NCI-H1694 (cell line): Measurements from ENCODE around the gene TFAP2C.
"Not testable (repeated sequence)": the region's sequence is repeated elsewhere in the genome, so short reads cannot be mapped to it uniquely, and the experiment has no call there.

Source experiments
- DNase-seq: peaks from one replicate; lab custom pipeline; 2025; lab: John Stamatoyannopoulos, UW

Gene TFAP2C

DNA sequence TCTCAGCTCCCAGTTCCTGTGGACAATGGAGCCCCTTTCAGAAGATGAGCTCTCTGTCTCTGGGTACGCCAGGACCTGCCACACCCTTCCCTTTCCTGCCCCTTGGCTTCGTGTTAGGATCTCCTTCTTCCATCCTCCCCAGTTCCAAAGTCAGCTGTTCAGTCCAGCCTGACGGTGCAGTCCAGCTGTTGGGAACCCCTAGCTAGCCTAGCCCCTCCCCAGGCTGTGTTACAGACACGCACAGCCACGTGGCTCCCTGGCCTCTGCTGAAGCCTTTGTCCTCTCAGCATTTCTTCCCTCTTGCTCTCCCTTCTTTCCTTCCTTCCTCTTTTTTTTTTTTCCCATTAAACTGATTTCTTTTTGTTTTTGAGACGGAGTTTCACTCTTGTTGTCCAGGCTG is 12.4 kb upstream of the TFAP2C start:
- no peak for DNase-seq

DNA sequence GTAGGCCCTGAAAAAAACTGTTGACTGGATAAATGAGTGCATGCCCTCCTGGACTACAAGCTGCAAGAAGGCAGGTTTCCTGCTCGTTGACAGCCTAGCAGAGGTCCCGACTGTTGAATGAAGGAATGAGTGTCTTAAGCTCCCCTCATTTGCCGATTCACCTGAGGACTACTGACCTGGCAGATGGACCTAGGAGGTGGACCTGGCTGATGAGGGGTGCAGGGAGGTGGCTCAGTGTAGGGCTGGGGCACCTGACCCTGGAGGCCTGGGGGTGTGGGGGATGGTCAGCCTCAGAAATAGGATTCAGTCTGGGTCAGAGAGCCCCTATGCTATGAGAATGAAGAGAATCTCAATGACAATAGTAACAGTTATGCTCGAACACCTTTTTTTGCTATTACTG is 11.6 kb upstream of the TFAP2C start:
- no peak for DNase-seq

DNA sequence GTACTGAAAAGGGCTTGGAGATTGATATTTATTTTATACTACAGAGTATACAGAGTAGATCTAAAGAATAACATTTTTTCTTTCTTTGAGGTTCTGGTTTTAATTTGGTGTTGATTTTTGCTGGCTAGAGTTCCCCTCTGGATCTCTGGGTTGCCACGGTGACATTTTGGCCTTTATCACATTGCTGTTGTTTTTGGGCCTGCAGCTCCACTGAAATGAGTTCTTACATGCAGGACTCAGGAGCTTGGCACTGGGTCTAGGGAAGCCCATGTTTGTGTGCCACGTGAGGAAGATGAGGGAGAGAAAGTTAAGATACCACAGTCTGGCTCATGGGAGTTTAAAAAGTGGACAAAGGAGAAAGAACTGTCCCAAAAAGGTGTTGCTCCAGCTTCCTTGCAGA is 7.4 kb upstream of the TFAP2C start:
- no peak for DNase-seq

DNA sequence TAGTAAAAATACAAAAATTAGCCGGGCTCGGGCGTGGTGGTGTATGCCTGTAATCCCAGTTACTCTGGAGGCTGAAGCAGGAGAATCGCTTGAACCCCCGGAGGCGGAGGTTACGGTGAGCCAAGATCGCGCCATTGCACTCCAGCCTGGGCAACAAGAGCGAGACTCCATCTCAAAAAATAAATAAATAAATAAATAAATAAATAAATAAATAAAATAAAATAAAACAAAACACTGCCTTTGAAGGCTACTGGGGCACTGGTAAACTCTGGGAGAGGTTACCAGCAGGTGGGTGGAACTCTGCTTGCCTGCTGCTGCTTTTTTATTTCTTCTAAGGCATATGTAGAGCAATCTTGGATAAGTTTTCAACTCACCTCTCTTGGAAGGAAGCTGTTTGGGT is 5.2 kb upstream of the TFAP2C start:
- not testable (repeated sequence) for DNase-seq

DNA sequence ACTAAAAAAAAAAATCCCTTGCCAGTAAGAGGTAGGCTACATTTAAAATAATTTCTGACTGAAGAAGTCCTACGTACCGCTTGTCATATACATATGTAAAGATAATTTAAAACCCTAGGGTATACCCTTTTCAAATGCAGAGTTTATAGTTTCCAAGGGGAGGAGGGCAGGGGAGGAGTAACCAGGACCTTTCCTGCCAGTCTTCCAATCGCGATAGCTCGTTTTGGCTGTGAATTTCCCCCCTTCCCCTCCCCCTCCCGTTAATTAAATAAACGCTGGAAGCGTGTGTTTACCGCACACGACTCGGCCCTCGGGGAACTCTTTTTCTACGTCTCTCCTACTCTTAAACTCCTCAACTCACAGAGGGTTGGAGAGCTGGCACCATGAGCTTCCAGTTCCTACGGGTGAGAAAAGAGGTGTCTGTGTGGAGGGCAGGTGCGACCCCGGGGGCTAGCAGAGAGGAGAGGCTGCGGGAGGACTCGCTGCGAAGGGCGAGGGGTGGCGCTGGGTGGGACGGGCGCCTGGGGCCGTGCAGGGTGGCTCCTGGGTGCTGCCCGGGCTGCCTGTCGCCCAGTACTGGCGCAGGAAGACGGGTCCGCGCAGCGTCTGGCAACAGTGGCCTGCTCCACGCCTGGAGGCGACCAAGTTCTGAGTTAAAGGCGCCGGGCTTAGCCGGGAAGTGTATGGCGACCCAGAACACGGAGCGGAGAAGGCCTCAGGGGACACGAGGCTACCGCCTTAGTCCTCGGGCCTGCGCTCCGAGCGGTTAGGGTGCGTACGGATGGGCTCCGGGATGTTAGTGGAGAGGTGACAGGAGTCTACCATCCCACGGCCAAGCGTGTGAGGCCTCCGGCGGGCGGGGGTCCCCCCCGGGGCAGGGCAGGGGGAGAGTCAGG is 4.1 kb upstream of the TFAP2C start:
- DNase-seq: no peak

DNA sequence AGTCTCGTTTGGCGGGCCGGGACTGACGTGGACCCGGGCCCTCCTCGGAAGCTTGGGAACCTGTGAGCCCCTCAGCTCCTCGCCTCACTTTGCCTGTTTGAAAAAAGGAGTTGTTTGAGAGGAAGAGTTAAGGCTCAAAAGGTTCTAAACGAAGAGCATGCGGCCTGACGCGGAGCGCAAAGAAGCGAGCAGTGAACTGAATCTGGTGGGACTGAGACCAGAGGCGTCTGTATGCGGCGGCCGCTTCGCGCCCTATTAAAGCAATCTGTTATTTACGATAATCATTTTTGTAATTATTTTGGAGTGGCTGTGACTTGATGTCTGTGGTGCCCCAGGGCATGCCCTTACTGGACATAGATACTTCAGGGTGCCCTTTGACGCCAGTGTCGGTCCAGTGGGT is 3.3 kb upstream of the TFAP2C start:
- DNase-seq: no peak

DNA sequence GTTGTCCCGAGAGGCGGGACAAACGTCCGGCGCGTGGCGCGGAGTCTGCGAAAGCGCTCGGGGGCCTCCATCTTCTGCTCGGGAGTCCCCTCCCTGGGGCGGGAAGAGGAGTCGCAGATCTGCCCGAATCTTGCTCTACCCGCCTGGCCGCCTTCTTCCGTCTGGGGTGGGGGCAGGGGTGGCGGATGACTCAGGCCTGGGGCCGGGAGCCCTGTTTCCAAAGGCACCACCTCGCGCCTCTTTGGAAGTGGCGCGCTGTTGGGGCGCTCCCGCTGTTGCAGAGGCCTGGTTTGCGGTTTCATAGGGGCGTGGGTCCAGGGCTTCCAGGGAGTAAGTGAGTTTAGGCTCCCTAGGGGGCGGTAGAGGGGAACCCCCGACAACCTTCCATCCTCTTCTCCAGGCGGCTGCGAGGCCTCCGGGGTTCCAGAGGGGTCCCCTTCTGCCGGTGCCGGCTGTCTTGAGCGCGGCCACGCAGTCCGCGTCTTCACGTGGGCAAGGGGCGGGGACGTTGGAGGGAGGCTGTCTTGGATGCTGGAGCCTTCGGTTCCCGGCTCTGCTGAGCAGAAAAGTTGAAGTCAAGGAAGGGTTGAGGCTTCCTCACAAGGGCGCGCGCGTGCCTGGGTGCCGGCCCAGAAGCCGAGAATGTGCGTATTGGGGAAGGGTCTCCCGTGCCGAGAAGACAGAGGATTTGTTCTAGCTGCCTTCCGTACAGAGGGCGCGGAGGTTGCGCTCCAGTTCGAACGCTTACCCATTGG is 2.6 kb upstream of the TFAP2C start:
- DNase-seq: no peak

DNA sequence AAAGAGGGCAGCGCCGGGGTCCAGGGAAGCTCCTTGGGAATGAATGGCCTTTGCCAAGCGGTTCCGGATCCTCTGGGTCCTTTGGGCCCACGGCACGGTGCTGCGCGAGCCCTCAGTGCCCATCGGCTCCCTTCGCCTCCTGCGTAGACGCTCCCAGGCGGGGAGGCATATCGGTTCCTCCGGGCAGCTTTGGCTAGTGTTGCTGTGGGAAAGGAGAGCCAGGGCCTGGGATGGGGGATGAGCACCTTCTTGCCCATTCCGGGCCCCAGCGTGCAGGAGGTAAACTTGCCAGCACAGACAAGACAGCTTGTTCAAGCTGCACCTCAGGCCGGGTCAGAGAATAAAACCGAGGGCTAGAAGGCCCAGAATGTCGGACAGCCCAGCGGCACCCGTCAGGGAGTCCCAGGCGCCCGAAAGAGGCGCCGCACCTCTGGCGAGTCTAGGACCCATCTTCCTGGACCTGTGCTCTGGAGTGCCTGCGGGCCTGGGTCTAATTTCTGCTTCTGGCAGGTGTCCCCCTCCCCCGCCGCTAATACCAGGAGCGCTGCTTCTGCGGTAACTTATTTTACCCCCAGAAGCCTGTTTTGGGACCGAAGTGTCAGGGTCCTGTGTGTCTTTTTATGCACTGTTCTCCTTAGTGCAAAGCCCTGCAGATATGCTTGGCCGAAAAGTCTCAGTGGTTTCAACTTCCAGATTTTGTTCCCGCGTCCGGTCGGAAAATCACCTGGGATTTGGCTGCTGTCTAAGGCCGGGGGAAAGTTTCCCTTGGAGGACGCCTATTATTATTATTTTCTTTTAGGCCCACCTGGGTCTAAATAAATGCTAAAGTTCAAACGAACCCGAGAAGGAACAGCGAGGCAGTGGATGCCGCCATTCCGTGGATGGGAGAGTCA is 1.7 kb upstream of the TFAP2C start:
- DNase-seq: no peak

DNA sequence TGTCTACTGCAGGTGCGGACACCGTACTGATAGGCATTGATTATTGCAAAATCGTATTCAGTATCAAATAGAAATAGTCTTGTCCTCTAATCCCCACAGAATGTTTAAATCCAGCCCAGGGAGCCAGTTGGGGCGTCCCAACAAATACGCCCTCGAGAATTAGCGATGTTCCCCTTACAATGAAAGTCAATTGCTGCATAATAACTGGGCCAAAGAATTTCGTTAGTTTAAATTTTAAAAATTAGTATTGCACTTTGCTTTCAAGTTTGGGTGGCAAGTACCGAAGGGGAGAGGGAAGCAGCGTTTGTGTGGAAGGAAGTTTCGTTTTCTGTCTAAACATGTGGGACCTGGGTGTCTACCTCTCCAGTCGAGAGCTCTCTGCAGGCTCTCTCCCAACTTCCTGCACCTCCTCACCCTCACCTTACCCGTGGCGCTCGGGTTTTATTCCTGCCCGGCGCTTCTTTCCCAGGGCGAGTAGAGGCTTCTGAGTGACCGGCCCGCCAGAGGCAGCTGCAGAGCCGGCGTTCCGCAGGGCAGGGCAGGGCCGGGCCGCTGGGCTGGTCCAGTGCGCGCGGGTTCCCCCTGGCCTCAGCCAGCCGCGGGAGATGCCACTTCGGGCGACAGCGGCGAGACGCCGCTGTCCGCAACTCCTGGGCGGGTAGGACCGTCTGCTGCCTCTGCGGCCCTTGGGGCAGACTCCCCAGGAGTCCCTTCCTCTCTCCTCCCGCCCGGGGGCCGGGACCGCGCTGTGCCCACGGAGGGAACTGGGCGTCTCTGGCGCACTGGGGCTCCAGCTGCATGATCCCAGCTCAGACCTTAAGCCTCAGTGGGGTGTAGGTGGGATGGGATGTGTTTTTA is 862 bp upstream of the TFAP2C start:
- DNase-seq: no peak

DNA sequence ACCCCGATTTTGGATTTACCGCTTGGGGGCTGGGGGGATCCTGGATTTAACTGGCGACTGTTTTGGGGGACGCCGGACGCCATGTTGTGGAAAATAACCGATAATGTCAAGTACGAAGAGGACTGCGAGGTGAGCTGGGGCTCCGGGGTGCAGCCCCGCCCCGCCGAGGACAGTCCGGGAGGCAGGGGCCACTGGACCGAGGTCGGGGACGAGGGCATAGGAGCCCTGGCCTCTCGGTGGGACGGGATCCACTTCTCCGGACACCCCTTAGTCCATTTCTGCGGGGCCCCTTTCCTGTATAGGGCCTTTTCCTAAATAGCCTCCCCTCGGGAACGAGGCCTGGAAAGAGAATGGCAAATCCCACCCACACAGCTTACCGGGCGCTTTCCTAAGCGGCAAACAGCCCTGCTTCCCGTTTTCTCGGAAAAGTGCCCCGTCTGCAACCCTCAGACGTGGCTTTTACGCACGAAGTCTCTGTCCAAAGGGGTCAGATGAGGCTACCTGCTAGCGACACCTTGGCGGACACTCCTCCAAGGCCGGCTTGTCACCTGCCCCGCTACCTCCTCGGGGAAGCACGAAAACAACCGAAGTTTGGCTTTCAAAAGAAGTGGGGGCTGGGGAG is 469 bp downstream of the TFAP2C start:
- no peak for DNase-seq

DNA sequence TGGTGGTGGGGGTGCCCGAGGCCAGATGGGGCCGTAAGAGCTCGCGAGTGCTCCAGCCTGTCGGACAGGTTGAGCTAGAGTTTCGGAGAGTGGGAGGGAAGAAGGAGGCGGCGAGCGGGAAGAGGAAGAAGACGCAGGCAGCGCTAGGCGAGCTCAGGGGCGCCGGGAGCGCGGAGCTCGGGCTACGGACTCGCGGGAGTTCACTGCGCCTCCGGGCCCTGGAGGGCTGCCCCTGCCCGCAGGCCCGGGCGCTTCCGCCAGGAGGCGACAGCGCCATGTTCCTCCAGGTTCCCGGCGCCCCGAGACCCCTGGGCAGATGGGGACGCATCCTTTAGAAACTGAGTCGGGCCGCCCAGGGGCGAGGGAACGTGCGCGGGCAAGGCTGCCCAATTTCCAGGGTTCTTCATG is 984 bp downstream of the TFAP2C start:
- no peak for DNase-seq

DNA sequence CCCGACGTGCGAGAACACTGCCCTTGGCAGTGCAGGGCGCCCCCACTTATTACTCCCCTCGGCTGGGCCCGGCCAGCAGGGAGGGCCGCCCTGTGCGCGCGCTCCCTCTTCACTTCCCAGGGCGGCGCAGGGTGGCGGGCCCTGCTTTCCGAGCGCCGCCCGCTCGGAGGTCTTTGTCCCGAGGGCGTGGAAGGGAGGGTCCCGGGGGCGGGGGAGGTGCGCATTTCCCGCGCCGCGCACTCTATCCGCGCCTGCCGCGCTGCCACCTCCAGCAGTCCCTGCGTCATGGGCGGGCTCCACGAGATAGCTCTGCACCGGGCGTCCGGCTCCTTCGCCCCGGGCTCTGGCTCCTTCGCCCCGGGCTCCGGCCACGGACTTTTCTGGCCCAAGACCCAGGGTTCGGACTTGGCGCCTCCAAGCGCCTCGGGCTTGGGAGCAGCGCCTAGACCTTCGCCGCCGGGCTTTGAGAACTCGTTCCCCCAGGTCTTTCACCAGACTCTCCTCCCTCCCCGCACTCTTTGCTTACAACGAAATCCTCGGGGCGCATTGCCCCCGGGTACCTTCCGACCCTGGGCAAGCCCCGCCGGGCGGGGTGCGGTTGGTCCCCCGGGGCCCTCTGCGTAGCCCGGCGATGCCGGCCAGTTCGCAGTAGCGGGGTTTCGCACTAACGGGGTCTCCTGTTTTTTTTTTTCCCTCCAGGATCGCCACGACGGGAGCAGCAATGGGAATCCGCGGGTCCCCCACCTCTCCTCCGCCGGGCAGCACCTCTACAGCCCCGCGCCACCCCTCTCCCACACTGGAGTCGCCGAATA is 1.6 kb downstream of the TFAP2C start:
- no peak for DNase-seq

DNA sequence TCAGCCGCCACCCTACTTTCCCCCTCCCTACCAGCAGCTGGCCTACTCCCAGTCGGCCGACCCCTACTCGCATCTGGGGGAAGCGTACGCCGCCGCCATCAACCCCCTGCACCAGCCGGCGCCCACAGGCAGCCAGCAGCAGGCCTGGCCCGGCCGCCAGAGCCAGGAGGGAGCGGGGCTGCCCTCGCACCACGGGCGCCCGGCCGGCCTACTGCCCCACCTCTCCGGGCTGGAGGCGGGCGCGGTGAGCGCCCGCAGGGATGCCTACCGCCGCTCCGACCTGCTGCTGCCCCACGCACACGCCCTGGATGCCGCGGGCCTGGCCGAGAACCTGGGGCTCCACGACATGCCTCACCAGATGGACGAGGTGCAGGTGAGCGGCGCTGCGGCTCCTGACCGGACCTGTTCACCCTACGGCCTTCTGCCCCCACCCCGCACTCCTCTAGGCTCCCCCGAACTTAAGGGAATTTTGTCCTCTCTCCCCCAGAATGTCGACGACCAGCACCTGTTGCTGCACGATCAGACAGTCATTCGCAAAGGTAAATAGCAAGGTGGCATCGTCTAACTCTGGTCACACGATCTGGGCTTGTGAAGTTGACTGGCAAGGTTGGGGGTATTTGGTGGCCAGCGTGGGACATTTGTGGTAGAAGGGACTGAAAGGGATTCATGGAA is 2.3 kb downstream of the TFAP2C start:
- no peak for DNase-seq

DNA sequence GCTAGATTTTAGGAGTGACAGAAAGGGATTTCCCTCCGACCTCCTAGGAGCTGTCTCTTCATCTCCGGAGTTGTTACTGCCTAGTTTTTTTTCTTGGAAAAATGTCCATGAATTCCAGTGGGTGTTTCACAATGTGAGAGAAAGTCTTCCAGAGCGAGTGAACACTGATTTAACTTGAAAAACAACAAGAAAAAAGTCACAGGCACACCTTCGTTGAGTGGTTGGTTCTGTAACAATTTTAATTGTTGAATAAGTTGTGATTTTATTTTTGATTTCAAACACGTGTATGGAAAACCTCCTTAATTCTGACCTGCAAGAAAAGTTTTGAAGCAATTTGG is 2.9 kb downstream of the TFAP2C start:
- no peak for DNase-seq

DNA sequence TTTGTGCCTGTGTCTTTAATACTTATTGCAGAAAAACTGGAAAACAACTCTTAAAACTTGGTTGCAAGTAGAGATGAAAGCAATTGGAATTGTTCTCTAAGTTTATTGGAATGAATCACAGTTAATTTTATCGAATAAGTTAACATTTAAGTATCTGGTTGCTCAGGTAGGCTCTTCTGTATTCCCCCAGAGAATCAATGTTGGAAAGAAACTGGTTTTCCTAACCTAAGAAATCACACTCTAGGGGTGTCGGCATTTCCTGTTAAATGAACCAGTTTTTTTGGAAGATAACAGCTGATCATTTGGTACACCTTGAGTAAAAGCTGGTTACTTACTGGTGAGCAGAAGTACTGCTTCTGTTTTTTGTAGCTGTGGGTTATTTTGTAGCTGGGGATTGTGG is 5.2 kb downstream of the TFAP2C start:
- no peak for DNase-seq

DNA sequence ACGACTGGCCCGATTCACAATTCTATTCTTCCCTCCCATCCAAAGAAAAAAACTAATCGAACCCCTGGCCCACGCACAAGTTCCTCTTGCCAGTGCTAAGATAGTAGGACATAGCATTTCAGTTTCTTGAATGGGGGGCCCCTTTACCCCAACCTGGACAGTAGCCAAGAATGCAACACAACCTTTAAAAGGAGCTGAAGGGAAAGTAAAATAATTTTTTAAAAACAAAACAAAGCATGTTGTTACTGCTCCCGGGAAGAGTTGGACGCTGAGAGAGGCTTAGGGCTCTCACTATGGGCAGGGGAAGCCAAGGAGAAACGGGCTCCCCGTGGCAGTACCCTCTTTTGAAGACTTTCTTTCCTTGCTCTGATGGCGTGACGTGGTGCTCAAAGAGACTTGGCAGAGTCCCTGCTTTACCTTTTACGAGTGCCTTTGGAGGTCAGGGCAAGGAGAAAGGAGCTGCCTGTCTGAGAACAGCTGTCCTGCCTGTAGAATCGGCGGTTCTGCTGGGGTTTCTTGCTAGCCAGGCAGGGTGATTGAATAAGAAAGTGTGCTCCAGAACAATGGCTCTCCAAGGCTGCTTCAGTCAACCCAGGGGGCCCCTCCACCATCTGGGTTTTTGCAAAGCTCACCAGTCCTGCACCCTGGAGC is 5.8 kb downstream of the TFAP2C start:
- DNase-seq: no peak

DNA sequence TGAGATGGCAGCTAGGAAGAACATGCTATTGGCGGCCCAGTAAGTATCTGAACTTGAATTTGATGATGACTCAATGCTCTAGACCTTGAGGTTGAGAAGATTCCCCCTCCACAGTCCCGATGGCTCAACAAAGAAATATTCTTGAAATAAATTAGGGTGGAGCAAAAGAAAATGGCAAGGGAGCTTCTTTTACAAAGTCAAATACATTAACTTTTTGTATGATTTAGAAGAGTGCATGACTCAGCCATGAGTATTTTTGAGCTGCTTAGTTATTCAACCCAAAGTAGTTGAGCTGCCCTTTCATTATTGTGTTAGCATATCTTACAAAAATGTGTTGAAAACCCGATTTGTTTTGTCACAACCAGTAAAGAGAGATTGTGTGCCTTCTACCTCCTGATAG is 7.6 kb downstream of the TFAP2C start:
- DNase-seq: no peak

DNA sequence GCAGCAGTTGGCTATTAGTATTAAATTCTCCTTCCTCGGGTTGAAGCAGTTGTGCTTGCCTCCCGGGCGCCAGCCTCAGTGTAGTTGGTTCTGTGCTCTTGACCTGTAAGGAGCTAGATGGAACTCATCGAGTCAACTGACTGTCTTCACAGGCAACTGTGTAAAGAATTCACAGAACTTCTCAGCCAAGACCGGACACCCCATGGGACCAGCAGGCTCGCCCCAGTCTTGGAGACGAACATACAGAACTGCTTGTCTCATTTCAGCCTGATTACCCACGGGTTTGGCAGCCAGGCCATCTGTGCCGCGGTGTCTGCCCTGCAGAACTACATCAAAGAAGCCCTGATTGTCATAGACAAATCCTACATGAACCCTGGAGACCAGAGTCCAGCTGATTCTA is 8.5 kb downstream of the TFAP2C start:
- no peak for DNase-seq

DNA sequence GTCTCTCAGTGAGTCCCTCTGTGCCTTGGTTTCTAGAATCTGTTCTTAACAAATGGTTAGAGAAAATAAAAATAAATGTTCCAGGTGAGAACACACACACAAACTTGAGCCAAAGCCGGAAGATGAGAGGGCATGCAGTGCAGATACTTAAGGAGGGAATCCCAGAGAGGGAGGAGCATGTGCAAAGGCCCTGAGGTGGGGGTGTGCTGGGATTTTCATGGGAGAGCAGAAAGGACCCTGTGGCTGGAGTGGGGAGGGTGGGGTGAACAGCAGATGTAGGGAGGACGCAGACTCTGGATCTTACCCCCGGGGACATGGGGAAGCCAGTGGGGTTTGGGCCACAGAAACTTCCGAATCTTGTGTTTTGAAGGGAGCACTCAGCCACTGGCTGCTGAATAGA is 17.5 kb downstream of the TFAP2C start:
- DNase-seq: no peak
